Thyroid gland (tissue), 4 donors: ENCODE measurements around the gene PALM2AKAP2.

ENCODE experiments used
- CTCF ChIP-seq, 6 experiments: fragments of 200-600 bp in 3 of 6; fragments of 450-650 bp in 3 of 6; sonication (generic) in 3 of 6; IDR thresholded peaks; one replicate each; pipeline ENCODE4 v1.5.1; 2016 to 2019; ENCODE audit warnings: antibody characterized with exemption in 6 of 6, mild to moderate bottlenecking in 2 of 6, inconsistent platforms in 1 of 6, moderate library complexity in 1 of 6
- POLR2A ChIP-seq, 2 donors: fragments of 450-650 bp; IDR thresholded peaks; one replicate each; pipeline ENCODE4 v1.6.1; 2017; ENCODE audit warnings: antibody characterized with exemption in 2 of 2, mild to moderate bottlenecking in 2 of 2, moderate library complexity in 1 of 2

- TF ChIP-seq CTCF (IDR thresholded peaks at IDR 0.05) (no peak), POLR2A (IDR thresholded peaks at IDR 0.05) (no peak)
Measured at GRCh38 chr9:109797509-109797908, 17.5 kb downstream of the PALM2AKAP2 start.
